Measurements from ENCODE around the gene SLC35G6.
A peak's percentile ranks its signal among the peaks of the same experiment; 100 is the strongest.
"Not testable (repeated sequence)": the region's sequence is repeated elsewhere in the genome, so short reads cannot be mapped to it uniquely, and the experiment has no call there.

SLC35G6 gene

DNA sequence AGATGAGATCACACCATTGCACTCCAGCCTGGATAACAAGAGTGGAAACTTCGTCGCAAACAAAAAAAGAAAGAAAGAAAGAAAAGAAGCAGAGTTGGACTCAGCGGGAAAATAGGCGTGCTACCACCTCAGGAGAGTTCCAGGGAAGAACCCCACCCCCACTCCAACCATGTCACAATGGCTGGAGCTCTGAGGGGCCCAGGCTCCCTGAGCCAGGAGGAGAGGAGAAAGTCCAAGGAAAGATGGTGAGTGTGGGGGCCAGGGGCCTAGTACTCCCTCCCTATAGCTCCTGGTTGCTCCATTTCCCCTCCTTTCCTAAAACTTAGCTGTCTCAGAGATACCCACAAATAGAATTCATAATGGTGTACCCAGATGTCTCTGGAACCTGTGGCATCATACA lies at the start of gene SLC35G6:
SLC35G6 (plus strand) TSS at position 172 of the 400 bp plus-strand sequence; CDS start at position 243, 71 bp downstream.
- DNase-seq (ENCODE audit: low spot score), result not testable (repeated sequence)

DNA sequence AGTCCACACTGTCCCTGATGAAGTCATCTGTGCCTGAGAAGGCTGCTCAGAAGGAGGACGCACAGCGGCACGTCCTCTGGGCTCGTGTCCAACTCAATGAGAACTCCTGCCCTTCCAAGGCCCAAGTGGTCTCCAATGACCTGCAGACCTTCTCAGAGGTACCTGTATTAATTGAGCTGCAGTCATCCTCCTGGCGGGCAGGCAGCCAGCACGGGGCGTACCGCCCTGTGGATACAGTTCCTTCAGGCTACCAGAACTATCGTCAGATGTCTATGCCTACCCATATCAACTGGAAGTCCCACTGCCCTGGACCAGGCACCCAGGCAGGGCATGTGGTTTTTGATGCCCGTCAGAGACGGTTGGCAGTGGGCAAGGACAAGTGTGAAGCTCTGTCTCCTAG lies 49.0 kb upstream of the SLC35G6 start:
- no peak for DNase-seq (ENCODE audit: low spot score)

DNA sequence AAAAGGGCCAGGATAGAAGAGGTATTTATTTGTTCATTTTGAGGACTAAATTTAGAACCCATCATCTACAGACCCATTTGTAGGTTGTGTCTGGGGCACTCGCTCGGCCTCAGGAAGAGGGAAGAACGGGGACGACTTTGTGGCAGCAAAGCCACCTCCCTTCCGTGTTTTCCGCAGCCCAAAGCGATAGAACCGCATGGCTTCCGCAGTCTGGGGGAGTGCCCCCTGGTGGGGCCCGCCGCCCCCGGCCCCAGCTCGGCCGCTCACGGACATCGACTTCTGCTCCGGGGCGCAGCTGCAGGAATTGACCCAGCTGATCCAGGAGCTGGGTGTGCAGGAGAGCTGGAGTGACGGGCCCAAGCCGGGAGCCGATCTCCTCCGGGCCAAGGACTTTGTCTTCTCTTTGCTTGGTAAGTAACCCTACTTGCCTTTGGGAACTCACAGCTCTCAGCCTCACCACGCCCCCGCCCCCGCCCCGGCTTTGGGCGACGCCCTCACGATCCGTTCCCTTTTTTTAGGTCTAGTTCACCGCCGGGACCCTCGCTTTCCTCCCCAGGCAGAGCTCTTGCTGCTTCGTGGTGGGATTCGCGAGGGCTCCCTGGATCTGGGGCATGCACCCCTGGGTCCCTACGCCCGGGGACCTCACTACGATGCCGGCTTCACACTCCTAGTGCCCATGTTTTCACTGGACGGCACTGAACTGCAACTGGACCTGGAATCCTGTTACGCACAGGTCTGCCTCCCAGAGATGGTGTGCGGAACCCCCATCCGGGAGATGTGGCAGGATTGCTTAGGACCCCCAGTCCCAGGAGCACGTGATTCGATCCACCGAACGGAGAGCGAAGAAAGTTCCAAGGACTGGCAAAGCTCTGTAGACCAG lies 45.3 kb upstream of the SLC35G6 start:
- peak; percentile 88 for DNase-seq (ENCODE audit: low spot score)

DNA sequence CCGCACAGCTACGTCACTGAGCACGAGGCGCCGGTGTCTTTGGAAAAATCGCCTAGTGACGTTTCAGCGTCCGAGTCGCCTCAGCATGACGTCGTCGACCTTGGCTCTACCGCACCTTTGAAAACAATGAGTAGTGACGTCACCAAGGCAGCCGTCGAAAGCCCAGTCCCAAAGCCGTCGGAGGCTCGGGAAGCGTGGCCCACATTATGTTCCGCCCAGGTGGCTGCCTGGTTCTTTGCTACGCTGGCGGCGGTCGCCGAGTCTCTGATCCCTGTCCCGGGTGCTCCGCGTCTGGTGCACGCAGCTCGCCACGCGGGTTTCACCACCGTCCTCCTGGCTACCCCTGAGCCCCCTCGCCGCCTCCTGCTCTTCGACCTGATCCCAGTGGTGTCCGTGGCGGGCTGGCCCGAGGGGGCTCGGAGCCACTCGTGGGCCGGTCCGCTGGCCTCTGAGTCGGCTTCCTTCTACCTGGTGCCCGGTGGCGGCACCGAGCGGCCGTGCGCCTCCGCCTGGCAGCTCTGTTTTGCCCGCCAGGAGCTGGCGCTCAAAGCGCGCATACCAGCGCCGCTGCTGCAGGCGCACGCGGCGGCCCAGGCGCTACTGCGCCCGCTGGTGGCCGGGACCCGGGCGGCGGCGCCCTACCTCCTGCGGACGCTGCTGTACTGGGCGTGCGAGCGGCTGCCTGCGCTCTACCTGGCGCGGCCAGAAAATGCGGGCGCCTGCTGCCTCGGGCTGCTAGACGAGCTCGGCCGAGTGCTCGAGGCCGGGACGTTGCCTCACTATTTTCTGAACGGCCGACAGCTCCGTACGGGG lies 44.5 kb upstream of the SLC35G6 start:
- peak; percentile 94 for DNase-seq (ENCODE audit: low spot score)

DNA sequence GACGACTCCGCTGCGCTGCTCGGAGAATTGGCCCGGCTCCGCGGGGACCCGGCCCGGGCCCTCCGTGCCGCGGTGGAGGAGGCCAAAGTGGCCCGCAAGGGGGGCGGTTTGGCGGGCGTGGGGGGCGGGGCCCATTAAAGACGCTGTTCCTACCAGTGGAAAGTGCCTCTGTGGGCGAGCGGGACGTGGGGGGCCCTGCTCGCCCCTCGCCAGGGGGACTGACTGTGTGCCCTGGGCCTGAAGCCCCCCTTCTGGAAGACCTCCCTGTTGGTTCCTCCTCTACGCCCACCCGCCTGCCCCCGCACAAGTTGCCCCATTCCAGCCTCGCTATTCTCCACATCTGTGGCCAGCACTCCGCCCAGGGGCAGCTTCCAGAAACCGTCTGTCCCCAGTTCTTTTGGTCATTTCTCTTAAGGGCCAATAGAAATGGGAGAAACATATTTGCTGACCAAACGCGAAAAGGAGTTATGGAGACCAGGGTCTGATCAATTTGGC lies 43.8 kb upstream of the SLC35G6 start:
- no peak for DNase-seq (ENCODE audit: low spot score)

DNA sequence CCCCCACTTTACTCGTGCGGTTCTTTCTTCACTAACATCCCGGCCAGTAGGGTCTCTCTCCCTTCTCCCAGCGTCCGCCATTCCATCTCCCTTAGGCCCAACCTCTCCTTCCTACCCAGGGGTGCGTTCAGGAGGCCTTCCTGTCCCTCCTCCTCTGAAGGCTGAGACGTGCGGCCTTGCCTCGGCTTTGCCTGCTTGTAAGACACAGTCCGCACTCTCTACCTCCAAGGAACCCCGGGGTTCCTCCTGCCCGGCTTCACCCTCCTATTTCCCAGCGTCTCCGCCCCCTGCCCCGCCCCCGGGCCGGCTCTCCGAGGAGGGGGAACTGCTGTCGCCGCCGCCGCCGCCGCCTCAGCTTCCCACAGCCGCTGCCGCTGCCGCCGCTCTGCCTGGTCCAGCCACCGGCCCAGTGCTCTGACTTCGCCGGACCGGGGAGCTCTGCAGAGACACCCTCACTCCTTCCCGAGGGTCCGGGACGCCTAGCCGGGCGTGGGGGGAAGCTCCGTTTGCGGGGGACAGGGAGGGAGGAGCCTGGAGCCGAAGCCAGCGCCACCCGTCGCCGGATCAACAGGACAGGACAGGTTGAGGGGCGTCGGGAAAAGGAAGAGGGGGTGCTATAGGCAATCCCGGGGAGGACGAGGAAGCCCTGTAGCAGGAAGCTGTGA lies 43.2 kb upstream of the SLC35G6 start:
- no peak for DNase-seq (ENCODE audit: low spot score)

DNA sequence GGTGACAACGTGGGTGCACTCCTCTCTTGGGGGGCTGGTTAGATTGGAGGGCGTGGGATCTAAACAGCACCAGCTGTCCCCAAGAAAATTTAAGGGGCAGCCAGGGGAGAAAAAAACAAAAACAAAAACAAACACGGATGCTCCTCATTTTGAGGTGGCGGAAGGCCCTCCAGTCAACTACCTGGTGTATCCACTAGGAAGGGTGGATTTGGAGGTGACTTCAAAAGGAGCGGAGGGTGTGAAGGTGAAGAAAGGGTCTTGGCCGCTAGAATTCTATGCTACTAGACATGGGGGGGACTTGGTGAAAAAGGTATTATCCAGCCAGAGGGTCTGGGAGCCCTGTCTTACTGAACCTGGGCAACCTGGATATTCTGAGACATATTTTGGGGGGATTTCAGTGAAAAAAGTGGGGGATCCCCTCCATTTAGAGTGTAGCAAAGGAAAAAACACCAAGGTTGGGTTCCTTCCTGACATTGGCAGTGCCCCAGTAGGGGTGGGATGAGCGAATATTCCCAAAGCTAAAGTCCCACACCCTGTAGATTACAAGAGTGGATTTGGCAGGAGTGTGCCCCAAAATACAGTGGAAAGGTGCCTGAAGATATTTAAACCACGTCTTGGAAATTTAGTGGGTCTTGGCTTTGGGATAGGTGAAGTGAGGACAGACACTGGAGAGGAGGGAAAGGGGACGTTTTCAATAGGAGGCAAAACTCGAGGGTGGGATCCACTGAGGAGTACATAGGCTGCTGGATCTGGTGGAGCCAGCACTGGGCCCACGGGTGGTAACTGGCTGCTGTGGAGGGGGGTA lies 42.4 kb upstream of the SLC35G6 start:
- DNase-seq (ENCODE audit: low spot score), result no peak

DNA sequence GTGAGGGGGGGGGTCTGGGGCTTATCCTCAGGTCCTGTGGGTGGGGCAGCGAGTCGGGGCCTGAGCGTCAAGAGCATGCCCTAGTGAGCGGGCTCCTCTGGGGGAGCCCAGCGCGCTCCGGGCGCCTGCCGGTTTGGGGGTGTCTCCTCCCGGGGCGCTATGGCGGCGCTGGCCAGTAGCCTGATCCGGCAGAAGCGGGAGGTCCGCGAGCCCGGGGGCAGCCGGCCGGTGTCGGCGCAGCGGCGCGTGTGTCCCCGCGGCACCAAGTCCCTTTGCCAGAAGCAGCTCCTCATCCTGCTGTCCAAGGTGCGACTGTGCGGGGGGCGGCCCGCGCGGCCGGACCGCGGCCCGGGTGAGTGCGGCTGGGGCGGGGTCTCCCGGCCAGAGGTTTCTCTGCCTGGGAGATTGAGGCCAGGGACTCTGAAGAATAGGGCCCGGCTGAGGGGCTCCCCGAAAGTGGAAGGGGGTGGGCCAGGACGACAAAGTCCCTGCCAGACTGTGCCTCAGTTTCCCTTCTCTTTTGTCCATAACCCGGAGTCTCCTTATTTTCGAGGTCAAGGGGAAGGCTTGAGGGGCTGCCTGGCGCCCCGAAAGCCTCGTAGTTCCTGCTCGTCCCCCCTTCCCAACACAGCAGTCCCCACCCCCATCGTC lies 41.7 kb upstream of the SLC35G6 start, which contains the start of gene FGF11:
FGF11 (plus strand) TSS at position 51 of the 651 bp plus-strand sequence; CDS start at position 160, 109 bp downstream.
- DNase-seq (ENCODE audit: low spot score), result no peak

DNA sequence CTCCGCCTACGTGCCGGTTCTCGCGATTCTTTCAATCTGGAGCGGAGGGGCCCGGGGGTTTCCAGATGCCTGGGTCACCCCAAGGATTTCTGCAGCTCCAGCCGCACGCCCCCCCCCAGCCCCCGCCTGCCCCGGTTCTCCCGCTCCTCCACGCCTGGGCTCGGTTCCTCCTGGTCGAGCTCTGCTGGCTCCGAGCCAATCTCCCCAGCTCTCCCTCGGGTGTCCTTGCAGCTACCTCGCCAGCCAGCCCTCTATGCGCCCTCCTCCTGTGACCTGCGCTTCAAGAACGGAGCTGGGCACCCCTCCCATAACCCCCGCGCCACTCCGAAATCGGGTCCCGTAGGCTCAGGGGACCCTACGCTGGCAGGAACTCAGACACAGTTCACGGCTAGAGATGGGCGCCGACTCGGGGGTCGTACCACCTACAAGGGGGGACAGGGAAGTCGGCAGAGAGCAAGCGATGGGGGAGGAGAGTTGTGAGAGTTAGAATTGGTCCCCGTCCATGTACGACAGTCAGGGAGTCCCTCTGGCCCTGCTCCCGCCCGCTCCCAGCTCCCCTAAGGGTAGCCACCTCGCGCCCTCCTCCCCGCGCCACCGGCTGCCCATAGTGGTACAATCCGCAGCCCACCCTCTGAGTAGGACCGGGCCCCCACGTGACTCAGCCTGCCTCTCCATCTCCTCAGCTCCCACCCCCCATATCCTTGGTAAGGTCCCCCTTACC lies 41.0 kb upstream of the SLC35G6 start:
- DNase-seq (ENCODE audit: low spot score), result no peak

DNA sequence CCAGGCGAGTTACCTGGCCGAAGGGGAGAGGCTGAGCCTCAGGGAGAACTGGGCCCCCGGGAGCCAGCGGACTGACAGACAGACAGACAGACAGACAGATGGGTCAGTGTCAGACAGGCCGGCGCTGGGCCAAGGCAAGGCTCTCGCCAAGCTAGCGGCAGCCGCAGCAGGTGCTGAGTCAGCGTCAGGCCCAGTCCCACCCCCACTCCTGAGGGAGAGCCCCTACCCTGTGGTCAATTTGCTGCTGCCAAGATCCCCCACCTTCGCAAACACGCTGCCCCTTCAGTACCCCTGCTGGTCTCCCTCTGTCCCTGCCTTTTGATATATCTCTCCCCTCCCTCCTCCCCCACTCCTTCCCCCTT lies 40.4 kb upstream of the SLC35G6 start:
- DNase-seq (ENCODE audit: low spot score), result peak; percentile 15

DNA sequence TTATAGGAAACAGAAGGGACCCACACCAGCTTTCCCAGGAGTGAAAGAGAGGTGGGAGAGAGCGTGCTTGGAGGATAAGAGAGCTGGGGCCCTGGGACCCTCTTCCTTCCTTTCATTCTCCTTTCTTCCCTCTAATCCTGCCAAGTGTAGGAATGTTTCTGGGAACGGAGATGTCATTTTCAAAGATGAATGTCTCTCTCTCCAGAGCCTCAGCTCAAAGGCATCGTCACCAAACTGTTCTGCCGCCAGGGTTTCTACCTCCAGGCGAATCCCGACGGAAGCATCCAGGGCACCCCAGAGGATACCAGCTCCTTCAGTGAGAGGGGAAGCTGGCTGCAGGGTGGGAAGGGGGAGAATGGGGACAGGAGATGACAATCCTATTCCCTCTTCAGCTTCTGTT lies 40.0 kb upstream of the SLC35G6 start:
- DNase-seq (ENCODE audit: low spot score), result no peak

DNA sequence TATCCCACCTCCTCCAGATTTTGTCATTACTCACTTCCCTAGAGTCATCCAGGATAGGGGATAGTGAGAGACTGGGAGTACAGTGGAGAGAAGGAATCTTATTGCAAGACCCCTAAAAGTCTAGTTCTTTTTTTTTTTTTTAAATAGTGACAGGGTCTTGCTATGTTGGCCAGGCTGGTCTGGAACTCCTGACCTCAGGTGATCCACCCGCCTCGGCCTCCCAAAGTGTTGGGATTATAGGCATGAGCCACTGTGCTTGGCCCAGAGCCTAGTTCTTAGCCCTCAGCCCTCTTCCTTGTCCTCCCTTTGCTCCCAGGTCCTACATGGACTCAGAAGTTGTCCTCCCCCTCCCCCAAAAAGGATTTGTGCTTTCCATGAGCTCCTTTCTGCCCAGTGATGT lies 39.1 kb upstream of the SLC35G6 start:
- DNase-seq (ENCODE audit: low spot score), result no peak

DNA sequence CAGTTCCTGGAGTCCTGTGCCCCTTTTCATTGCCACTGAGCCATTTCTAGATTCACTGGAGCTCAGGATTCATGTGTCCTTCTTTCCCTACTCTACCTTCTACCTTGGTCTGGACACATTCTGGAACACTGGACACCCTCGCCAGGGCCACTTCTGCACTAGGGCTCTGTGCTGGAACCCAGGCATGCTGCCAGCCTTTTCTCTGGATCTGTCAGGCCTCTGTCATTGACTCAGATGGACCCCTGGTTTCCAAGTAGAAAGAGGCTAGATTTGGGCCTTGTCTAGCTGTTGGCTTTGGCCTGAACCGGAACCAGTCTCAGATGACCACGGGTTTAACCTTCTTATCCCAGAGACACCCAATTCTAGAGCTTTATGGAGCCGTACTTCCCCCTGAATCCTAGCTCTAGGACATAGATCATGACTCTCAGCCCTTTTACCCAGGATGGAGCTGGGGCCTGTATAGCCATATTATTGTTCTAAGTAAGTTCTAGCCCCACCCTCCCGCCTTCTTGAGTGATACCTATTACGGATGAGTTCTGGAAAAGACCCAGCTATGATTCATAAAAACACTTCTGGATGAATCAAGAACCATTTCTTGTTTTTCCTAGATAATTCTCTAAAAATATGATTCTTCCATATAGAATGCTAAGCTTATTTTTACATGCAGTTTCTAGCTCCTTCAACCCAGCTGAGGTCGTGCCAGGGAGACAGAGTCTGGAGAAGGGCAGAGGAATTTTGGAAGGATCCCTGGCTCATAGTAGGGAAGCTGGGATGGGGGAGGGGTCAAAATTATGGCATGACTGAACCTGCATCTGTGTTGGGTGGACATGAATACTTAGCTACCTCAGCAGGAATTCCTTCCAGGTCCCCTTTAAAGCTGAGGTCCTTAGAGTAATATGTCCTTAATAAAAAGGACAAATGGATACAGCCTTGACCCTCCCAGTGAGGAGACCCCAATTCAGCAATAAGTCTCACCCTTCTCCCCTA lies 37.5 kb upstream of the SLC35G6 start:
- peak; percentile 60 for DNase-seq (ENCODE audit: low spot score)

DNA sequence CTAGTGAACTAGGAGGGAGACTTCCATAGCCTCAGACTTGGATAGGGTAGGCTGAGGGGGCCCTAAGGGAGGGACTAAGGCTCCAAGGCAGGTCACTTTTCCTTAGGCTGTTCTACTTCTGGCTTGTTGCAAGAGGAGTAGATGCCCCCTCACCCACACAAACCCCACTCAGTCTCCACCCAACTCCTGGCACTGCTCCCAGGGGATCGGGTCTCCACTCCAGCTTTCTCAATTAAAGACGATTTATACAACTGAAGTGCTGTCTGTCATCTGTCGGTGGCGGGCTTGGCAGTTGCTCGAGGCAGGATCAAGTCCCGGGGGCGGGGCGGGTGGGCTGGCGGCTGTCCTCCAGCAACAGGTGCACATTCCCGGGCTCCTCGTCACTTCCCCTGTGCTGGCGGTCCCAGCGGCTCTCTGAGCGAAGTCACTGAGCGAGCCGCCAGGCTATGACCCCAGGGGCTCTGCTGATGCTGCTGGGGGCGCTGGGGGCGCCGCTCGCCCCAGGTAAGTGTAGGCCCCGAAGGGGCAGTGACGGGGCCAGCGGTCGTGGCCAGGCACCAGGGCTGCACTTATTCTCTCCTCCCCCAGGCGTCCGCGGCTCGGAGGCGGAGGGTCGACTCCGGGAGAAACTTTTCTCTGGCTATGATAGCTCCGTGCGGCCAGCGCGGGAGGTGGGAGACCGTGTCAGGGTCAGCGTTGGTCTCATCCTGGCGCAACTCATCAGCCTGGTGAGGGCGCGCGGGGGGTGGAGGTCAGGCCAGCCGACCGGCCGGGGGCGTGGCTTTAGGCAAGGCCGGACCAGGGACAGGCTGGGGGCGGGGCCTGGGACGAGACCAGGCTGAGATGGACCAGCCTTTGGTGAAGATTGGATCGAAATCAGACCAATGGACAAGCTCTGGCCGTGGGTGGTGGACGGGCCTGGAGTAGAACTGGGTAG lies 36.3 kb upstream of the SLC35G6 start, which contains the start of gene CHRNB1:
CHRNB1 (plus strand) TSS at position 380 of the 937 bp plus-strand sequence; CDS start at position 447, 67 bp downstream.
- DNase-seq (ENCODE audit: low spot score), result peak; percentile 90

DNA sequence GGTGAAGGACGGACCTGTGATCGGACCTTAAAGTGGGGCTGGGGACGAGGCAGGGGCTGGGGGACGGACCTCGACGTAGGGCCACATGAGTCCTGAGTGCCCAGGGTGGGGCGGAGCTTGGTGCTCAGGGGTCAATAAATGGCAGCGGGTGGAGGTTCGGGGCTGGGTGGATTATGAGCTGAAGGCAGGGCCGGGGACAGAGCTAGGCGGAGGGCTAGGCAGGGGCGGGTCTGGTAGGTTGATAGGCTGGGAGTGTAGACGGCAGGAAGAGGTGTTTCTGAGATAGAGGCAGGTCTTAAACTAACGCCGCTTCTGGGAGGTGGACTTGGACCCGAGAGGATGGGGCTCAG lies 35.7 kb upstream of the SLC35G6 start:
- DNase-seq (ENCODE audit: low spot score), result no peak

DNA sequence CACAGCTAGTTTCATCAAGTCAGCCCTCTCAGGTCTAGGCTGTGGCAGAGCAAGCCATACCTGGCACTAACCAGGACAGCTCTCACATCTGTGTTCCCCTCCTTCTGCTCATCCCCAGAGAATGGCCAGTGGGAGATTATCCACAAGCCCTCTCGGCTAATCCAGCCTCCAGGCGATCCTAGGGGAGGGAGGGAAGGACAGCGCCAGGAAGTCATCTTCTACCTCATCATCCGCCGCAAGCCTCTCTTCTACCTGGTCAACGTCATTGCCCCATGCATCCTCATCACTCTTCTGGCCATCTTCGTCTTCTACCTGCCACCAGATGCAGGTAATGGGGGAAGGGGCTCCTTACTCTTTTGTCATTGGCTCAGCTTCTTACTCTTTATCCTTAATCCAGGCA lies 32.8 kb upstream of the SLC35G6 start:
- no peak for DNase-seq (ENCODE audit: low spot score)

DNA sequence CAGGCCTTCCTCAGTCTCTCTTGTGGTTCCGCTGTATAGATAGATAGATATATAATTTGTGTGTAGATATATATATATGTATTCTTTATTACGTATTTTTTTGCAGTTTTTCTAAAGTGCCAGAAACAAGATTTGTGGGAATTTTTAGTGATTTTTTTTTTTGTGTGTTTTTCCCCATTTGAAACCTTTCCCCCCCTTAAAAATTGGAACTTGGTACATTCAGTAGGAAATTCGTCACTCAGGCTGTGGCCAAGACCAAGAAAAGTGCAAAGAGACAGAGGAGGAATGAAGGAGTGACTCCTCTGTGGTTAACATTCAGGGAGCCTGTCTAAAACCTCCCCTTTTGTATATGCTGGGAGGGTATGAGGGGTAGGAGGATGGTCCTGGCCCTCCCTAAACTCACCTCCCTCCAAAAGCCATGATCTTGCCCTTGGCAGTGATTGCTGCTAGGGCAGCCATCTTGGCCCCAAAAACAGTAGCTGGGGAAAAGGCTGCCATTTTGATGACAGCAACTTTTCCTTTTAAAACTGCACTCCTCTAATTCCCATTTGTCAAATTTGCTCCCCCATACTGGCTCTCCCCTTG lies 21.2 kb upstream of the SLC35G6 start:
- peak; percentile 36 for DNase-seq (ENCODE audit: low spot score)

All from RKO (cell line).